Measurements from ENCODE around the gene ZNF432. TPM values are rescaled to one million over a fixed set of nuclear protein-coding genes. Genes with fewer than 3 reads are reported as not detected.
"Not testable (repeated sequence)": the region's sequence is repeated elsewhere in the genome, so short reads cannot be mapped to it uniquely, and the experiment has no call there.

Gene ZNF432
- total RNA-seq (28.6 TPM), polyA plus RNA-seq (5.7 TPM)

GRCh38 chr19:52048555-52049501 is at the start of gene ZNF432:
ZNF432 (minus strand) TSS chr19:52048838; CDS start chr19:52046868, 1,970 bp downstream.
- under 1% methylated on average over 60 of the region's 60 CpGs for WGBS
- Histone ChIP-seq H3K4me1 (ENCODE audit: insufficient read depth) (no peaks in the 10 kb centered on the region), H3K36me3 (ENCODE audit: insufficient read depth) (peaks cover 6% of the 10 kb centered on the region), H3K27ac (ENCODE audit: low read depth) (peak within 1 kb of the TSS; percentile 98), H3K4me3 (ENCODE audit: low read depth, low read length) (peak within 1 kb of the TSS; percentile 59)
- DNase-seq (ENCODE audit: extremely low spot score): peak; percentile 92

GRCh38 chr19:52096416-52096815 is 47.8 kb upstream of the ZNF432 start:
- 84% methylated on average over 3 of the region's 3 CpGs for WGBS
- not testable (repeated sequence) for H3K4me3 ChIP-seq (ENCODE audit: low read depth, low read length); H3K4me1 ChIP-seq (ENCODE audit: insufficient read depth); DNase-seq (ENCODE audit: extremely low spot score); H3K27ac ChIP-seq (ENCODE audit: low read depth); H3K36me3 ChIP-seq (ENCODE audit: insufficient read depth)

GRCh38 chr19:52095172-52096014 is 46.8 kb upstream of the ZNF432 start, which contains the start of gene ZNF841:
ZNF841 (minus strand) TSS chr19:52095765; CDS start chr19:52084801, 10,964 bp downstream.
- WGBS: under 1% methylated on average over 59 of the region's 59 CpGs
- peak; percentile 82 for DNase-seq (ENCODE audit: extremely low spot score)
- H3K4me3 ChIP-seq (ENCODE audit: low read depth, low read length): peak within 1 kb of the TSS; percentile 73
- no peaks in the 10 kb centered on the region for H3K4me1 ChIP-seq (ENCODE audit: insufficient read depth)
- peaks cover 4% of the 10 kb centered on the region for H3K36me3 ChIP-seq (ENCODE audit: insufficient read depth)
- peak within 1 kb of the TSS; percentile 28 for H3K27ac ChIP-seq (ENCODE audit: low read depth)

- Histone ChIP-seq H3K27ac (ENCODE audit: low read depth) (no peak overlapping the region), H3K4me1 (ENCODE audit: insufficient read depth) (no peaks in the 10 kb centered on the region), H3K36me3 (ENCODE audit: insufficient read depth) (peaks cover 4% of the 10 kb centered on the region), H3K4me3 (ENCODE audit: low read depth, low read length) (peak overlapping the region; percentile 73)
- no peak for DNase-seq (ENCODE audit: extremely low spot score)
- 2% methylated on average over 12 of the region's 12 CpGs for WGBS
These were observed 46.0 kb upstream of the ZNF432 start for GRCh38 chr19:52094526-52095130.

- Histone ChIP-seq H3K4me1 (ENCODE audit: insufficient read depth) (no peaks in the 10 kb centered on the region), H3K36me3 (ENCODE audit: insufficient read depth) (peaks cover 11% of the 10 kb centered on the region), H3K4me3 (ENCODE audit: low read depth, low read length) (no peak overlapping the region), H3K27ac (ENCODE audit: low read depth) (no peak overlapping the region)
- no peak for DNase-seq (ENCODE audit: extremely low spot score)
These were observed 37.8 kb upstream of the ZNF432 start for GRCh38 chr19:52086481-52086880.

GRCh38 chr19:52070496-52070895 is 21.9 kb upstream of the ZNF432 start:
- no peak for DNase-seq (ENCODE audit: extremely low spot score)
- H3K27ac ChIP-seq (ENCODE audit: low read depth): no peak overlapping the region
- H3K36me3 ChIP-seq (ENCODE audit: insufficient read depth): peaks cover 18% of the 10 kb centered on the region
- H3K4me3 ChIP-seq (ENCODE audit: low read depth, low read length): no peak overlapping the region
- WGBS: 98% methylated on average over 5 of the region's 5 CpGs
- H3K4me1 ChIP-seq (ENCODE audit: insufficient read depth): no peaks in the 10 kb centered on the region

GRCh38 chr19:52069653-52070052 is 21.0 kb upstream of the ZNF432 start:
- peaks cover 13% of the 10 kb centered on the region for H3K36me3 ChIP-seq (ENCODE audit: insufficient read depth)
- H3K27ac ChIP-seq (ENCODE audit: low read depth): no peak overlapping the region
- H3K4me1 ChIP-seq (ENCODE audit: insufficient read depth): no peaks in the 10 kb centered on the region
- no peak overlapping the region for H3K4me3 ChIP-seq (ENCODE audit: low read depth, low read length)
- DNase-seq (ENCODE audit: extremely low spot score): no peak
- 89% methylated on average over 2 of the region's 2 CpGs for WGBS

GRCh38 chr19:52066258-52066863 is 17.7 kb upstream of the ZNF432 start:
- no peak overlapping the region for H3K27ac ChIP-seq (ENCODE audit: low read depth)
- 98% methylated on average over 6 of the region's 6 CpGs for WGBS
- DNase-seq (ENCODE audit: extremely low spot score): no peak
- H3K36me3 ChIP-seq (ENCODE audit: insufficient read depth): peaks cover 13% of the 10 kb centered on the region
- H3K4me3 ChIP-seq (ENCODE audit: low read depth, low read length): no peak overlapping the region
- H3K4me1 ChIP-seq (ENCODE audit: insufficient read depth): no peaks in the 10 kb centered on the region

- Histone ChIP-seq H3K4me1 (ENCODE audit: insufficient read depth) (no peaks in the 10 kb centered on the region), H3K27ac (ENCODE audit: low read depth) (no peak overlapping the region), H3K36me3 (ENCODE audit: insufficient read depth) (peaks cover 13% of the 10 kb centered on the region), H3K4me3 (ENCODE audit: low read depth, low read length) (no peak overlapping the region)
- DNase-seq (ENCODE audit: extremely low spot score): no peak
- over 99% methylated on average over 6 of the region's 6 CpGs for WGBS
These were observed 16.8 kb upstream of the ZNF432 start for GRCh38 chr19:52065399-52065798.

- 95% methylated on average over 3 of the region's 3 CpGs for WGBS
- not testable (repeated sequence) for H3K4me1 ChIP-seq (ENCODE audit: insufficient read depth); DNase-seq (ENCODE audit: extremely low spot score); H3K36me3 ChIP-seq (ENCODE audit: insufficient read depth); H3K4me3 ChIP-seq (ENCODE audit: low read depth, low read length); H3K27ac ChIP-seq (ENCODE audit: low read depth)
These were observed 7.8 kb upstream of the ZNF432 start for GRCh38 chr19:52056480-52056879.

- not testable (repeated sequence) for H3K36me3 ChIP-seq (ENCODE audit: insufficient read depth); DNase-seq (ENCODE audit: extremely low spot score); H3K4me3 ChIP-seq (ENCODE audit: low read depth, low read length); H3K4me1 ChIP-seq (ENCODE audit: insufficient read depth); H3K27ac ChIP-seq (ENCODE audit: low read depth)
- WGBS: 48% methylated on average over 1 of the region's 1 CpG
These were observed 3.1 kb upstream of the ZNF432 start for GRCh38 chr19:52051736-52052135.

- Histone ChIP-seq H3K4me3 (ENCODE audit: low read depth, low read length) (no peak overlapping the region), H3K4me1 (ENCODE audit: insufficient read depth) (no peaks in the 10 kb centered on the region)
- 99% methylated on average over 4 of the region's 4 CpGs for WGBS
These were observed 9.5 kb downstream of the ZNF432 start for GRCh38 chr19:52039169-52039568.

More at GRCh38 chr19:52039169-52039568, 9.5 kb downstream of the ZNF432 start:
- DNase-seq (ENCODE audit: extremely low spot score): no peak
- Histone ChIP-seq H3K27ac (ENCODE audit: low read depth) (no peak overlapping the region), H3K36me3 (ENCODE audit: insufficient read depth) (peaks cover 46% of the 10 kb centered on the region)

Data from urinary bladder (tissue), 4 donors.